Lung (tissue), 12 donors: ENCODE measurements around the gene SMARCA2. TPM values are rescaled to one million over a fixed set of nuclear protein-coding genes. Genes with fewer than 3 reads are reported as not detected.

Source experiments
- ATAC-seq: fragments of 200-7000 bp; cut with Tn5 transposase; one replicate; pipeline ENCODE4 v1.9.1; 2020; ENCODE audit warnings: moderate number of reproducible peaks; ENCODE audit not compliant: insufficient read depth, low FRiP score
- DNase-seq, 3 donors: peaks; one replicate each; pipeline ENCODE4 v3.0.0-alpha.2; 2013 to 2017
- H3K27ac ChIP-seq, 2 donors: one replicate each; pipeline ENCODE4 v1.5.1; 2013; ENCODE audit warnings: mild to moderate bottlenecking in 2 of 2, moderate library complexity in 2 of 2, control low read depth in 1 of 2, inconsistent platforms in 1 of 2, low read depth in 1 of 2, low read length in 1 of 2
- H3K27me3 ChIP-seq, 3 donors: one replicate each; pipeline ENCODE4 v1.5.1; 2013; ENCODE audit warnings: low read length in 2 of 3; ENCODE audit not compliant: control insufficient read depth in 3 of 3, insufficient read depth in 3 of 3
- H3K36me3 ChIP-seq, 4 donors: one replicate each; pipeline ENCODE4 v1.5.1; 2013; ENCODE audit warnings: low read length in 4 of 4, mild to moderate bottlenecking in 1 of 4, moderate library complexity in 1 of 4; ENCODE audit not compliant: control insufficient read depth in 4 of 4, insufficient read depth in 4 of 4
- H3K4me1 ChIP-seq, 5 donors: one replicate each; pipeline ENCODE4 v1.5.1; 2013; ENCODE audit warnings: low read length in 5 of 5, mild to moderate bottlenecking in 2 of 5, moderate library complexity in 1 of 5; ENCODE audit not compliant: control insufficient read depth in 5 of 5, insufficient read depth in 5 of 5
- H3K4me3 ChIP-seq: one replicate; pipeline ENCODE4 v1.5.1; 2013; ENCODE audit warnings: mild to moderate bottlenecking, control low read depth, moderate library complexity
- H3K9ac ChIP-seq, 2 donors: one replicate each; pipeline ENCODE4 v1.5.1; 2013; ENCODE audit warnings: low read length in 2 of 2, control low read depth in 1 of 2; ENCODE audit not compliant: insufficient read depth in 1 of 2
- H3K9me3 ChIP-seq, 4 donors: one replicate each; pipeline ENCODE4 v1.5.1; 2013; ENCODE audit warnings: low read length in 3 of 4, mild to moderate bottlenecking in 1 of 4, moderate library complexity in 1 of 4; ENCODE audit not compliant: control insufficient read depth in 4 of 4, insufficient read depth in 3 of 4
- WGBS, 2 donors: extraction: QIAGEN DNeasy Blood & Tissue Kit; methylation state at CpG; one replicate each; pipeline ENCODE4 v1.1.7; 2013; 5-methylcytosine and 5-hydroxymethylcytosine counted together
- polyA plus RNA-seq, 2 donors: library from polyadenylated mRNA; stranded (reverse); fragments of 200-250 nt; gene quantifications; one replicate each; pipeline ENCODE4 v1.2.1, GENCODE V29; 2013
- total RNA-seq, 2 donors: library from RNA; depleted of rRNA in 1 of 2; stranded (reverse); fragments of >200 nt in 1 of 2; gene quantifications; one replicate each; pipeline ENCODE4 v1.2.1, GENCODE V29; 2014 to 2021
- TF ChIP-seq, protein P1 (sequence below): IDR thresholded peaks from 2 replicates; pipeline ENCODE4 v1.5.1; 2012; ENCODE audit warnings: mild to moderate bottlenecking; ENCODE audit errors: control extremely low read depth, extremely low read depth
- donor health status: control.
- donor health status: control.
- donor health status: Bipolar disorder and iron deficiency.
- donor health status: healthy.
- donor health status: DM: yes; HTN: yes; CAD: no.

The SMARCA2 gene
- total and polyA plus RNA-seq, 4 donors, result 30.0 to 196 (median 80.2) TPM

DNA sequence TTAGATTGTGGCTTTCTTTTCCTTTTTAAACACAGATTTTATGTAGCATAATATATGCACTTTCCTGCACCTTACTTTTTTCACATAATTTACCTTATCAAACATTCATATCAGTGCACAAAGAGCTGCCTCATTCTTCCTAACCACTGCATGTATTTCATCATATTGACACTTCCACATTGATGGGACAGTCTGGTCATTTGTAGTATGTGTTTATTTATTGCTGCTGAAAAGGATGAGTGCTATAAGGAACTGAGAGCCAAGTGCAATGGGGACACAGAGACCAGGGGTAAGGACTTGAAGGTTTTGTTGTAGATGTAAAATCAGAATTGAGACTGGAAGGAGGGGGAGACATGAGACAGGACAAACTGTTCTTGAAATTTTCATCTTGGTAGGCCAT lies 193.8 kb downstream of the SMARCA2 start:
- no peak for ATAC-seq
- no peak for DNase-seq
- TF ChIP-seq, protein P1, sequence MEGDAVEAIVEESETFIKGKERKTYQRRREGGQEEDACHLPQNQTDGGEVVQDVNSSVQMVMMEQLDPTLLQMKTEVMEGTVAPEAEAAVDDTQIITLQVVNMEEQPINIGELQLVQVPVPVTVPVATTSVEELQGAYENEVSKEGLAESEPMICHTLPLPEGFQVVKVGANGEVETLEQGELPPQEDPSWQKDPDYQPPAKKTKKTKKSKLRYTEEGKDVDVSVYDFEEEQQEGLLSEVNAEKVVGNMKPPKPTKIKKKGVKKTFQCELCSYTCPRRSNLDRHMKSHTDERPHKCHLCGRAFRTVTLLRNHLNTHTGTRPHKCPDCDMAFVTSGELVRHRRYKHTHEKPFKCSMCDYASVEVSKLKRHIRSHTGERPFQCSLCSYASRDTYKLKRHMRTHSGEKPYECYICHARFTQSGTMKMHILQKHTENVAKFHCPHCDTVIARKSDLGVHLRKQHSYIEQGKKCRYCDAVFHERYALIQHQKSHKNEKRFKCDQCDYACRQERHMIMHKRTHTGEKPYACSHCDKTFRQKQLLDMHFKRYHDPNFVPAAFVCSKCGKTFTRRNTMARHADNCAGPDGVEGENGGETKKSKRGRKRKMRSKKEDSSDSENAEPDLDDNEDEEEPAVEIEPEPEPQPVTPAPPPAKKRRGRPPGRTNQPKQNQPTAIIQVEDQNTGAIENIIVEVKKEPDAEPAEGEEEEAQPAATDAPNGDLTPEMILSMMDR, result no peak
- Histone ChIP-seq H3K9me3 (no peaks in the 10 kb centered on the region), H3K9ac (no peak overlapping the region), H3K27me3 (no peaks in the 10 kb centered on the region), H3K36me3 (no peaks in the 10 kb centered on the region), H3K27ac (peak overlapping the region in 1 of 2 donors; percentile 40), H3K4me3 (no peak overlapping the region), H3K4me1 (peaks cover 0 to 11% (median 0%) of the 10 kb centered on the region in 5 donors)

DNA sequence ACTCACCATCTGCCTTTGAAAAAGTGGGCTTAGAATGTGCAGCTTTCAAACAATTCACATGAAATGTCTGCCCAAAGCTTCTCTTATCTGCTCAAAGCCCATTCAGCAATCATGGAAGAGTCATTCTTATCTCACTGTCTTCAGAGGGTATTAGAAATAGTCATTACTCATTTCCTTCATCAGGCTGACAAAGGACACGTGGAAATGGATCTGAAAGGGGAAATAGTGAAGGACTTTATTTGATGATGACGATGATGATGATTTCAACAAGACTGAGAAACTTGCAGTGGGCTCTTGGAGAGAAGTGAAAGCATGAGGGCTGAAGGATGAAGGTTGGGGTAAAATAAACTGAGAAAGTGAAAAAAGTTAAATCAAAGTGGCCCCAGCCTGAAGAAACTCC lies 194.3 kb downstream of the SMARCA2 start:
- Histone ChIP-seq H3K27me3 (no peaks in the 10 kb centered on the region), H3K9ac (no peak overlapping the region), H3K27ac (peak overlapping the region in 1 of 2 donors; percentile 40), H3K36me3 (no peaks in the 10 kb centered on the region), H3K9me3 (no peaks in the 10 kb centered on the region), H3K4me1 (peaks cover 0 to 11% (median 0%) of the 10 kb centered on the region in 5 donors), H3K4me3 (no peak overlapping the region)
- ATAC-seq, result no peak
- WGBS, 2 donors, result 22 to 48% methylated on average over 2 of the region's 2 CpGs
- TF ChIP-seq, protein P1, result no peak
- DNase-seq, result no peak

DNA sequence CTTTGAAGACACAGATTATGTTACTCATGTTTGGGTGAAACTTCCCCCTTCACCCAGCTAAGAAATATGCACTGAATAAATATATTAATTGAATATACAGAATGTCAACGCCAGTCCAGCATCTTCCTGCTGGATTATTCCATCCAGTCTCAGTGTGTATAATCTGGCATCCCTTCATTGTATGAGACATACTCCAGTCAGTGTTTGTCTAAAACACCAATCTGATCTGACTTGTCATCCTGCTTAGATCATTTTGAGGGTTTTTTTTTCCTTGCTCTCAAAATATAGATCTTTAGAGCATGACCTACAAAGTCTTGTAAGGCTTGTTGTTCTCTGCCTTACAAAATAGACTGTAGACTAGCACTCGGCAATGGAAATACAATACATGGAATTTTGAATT lies 195.1 kb downstream of the SMARCA2 start:
- ATAC-seq, result no peak
- 83 to 86% methylated on average over 2 of the region's 2 CpGs for WGBS, 2 donors
- TF ChIP-seq, protein P1, result no peak

DNA sequence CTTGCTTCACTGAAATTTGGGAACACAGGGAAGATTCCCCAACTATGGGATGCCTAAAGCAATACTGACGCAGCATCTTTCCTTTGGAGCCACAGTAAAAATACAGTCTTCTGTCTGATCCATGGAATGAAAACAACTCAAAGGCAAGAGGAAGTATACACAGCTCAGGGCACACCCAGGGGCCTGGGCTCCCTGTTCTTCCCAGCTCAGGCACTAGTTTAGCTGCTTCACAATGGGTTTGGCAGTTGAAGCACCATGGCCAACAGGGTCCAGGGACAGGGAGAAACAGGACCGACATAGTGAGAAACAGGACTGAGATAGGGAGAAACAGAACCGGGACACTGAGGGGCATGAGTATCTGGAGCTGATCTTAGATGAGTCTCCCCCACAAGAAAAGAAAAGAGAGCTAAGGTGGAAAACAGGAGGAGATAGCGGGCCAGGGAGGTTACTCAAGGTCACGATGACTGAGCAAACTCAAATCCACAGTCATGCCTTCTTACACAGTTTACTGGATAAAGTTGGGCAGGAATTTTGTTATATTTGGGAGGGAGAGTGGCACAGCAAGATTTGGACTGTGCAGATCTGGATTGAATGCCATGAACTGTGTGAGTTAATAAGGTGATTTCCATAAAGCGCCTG lies 198.8 kb downstream of the SMARCA2 start:
- no peak for DNase-seq
- Histone ChIP-seq H3K4me1 (peaks cover 0 to 11% (median 0%) of the 10 kb centered on the region in 5 donors), H3K9me3 (no peaks in the 10 kb centered on the region), H3K4me3 (no peak overlapping the region), H3K9ac (no peak overlapping the region), H3K27ac (no peak overlapping the region), H3K36me3 (no peaks in the 10 kb centered on the region), H3K27me3 (no peaks in the 10 kb centered on the region)
- TF ChIP-seq, protein P1, result no peak
- 73 to 76% methylated on average over 6 of the region's 6 CpGs for WGBS, 2 donors
- no peak for ATAC-seq

More for the DNA sequence above, 195.1 kb downstream of the SMARCA2 start:
- Histone ChIP-seq H3K36me3 (no peaks in the 10 kb centered on the region), H3K27ac (no peak overlapping the region), H3K9me3 (no peaks in the 10 kb centered on the region), H3K4me3 (no peak overlapping the region), H3K27me3 (no peaks in the 10 kb centered on the region), H3K4me1 (peaks cover 0 to 11% (median 0%) of the 10 kb centered on the region in 5 donors), H3K9ac (no peak overlapping the region)
- no peak for DNase-seq
